ENCODE data around the gene FXYD5. TPM values are rescaled to one million over a fixed set of nuclear protein-coding genes. Genes with fewer than 3 reads are reported as not detected.

Gene FXYD5
- total and polyA plus RNA-seq, 10 of the 15 experiments (the other 5 are each of a cell fraction or from before 2014, with no cell fraction given): 30.0 to 159 (median 93.9) TPM

GRCh38 chr19:35217649-35217990 lies 63.1 kb downstream of the FXYD5 start:
- no peaks in the 10 kb centered on the region for H4K20me1 ChIP-seq (ENCODE audit: control insufficient read depth, insufficient read depth)
- H3K9me3 ChIP-seq (replicated peaks; ENCODE audit: control insufficient read depth, insufficient read depth, low read length): peaks cover 12% of the 10 kb centered on the region
- no peaks in the 10 kb centered on the region for H3K27me3 ChIP-seq (replicated peaks in 1 of 2; ENCODE audit: control insufficient read depth in 2 of 2, insufficient read depth in 2 of 2, low read length in 1 of 2)
- no peak overlapping the region for H2AFZ ChIP-seq (ENCODE audit: control insufficient read depth, low read depth, low read length)
- no peaks in the 10 kb centered on the region for H3K36me3 ChIP-seq (ENCODE audit: control insufficient read depth in 2 of 2, insufficient read depth in 2 of 2, low read length in 1 of 2)
- ChIA-PET CTCF (interaction anchor here (0.6 to 3.0 kb wide), 6 partner anchors 21 to 161 kb away, joined by 3 to 22 read pairs (median 3); partner anchors contain the start of gene FXYD7), SMC1A (ENCODE audit: uncharacterized antibody, unreplicated experiment) (interaction anchor here (0.6 to 1.6 kb wide), 3 partner anchors 22 to 145 kb away, joined by 3 to 12 read pairs (median 3); no protein-coding TSS in a partner anchor), POLR2A (interaction anchor here (0.7 to 1.0 kb wide), 2 partner anchors 36 to 183 kb away, joined by 3 to 5 read pairs; no protein-coding TSS in a partner anchor), RAD21 (ENCODE audit: unreplicated experiment) (interaction anchor here (0.8 to 3.6 kb wide), 2 partner anchors 75 to 105 kb away, joined by 4 to 17 read pairs; partner anchors contain the start of gene FXYD7)
- FAIRE-seq: no peak
- no peak for DNase-seq (ENCODE audit: low read depth, low spot score)
- H3K9ac ChIP-seq (ENCODE audit: control insufficient read depth, insufficient read depth, low read length): no peak overlapping the region
- H3K27ac ChIP-seq (ENCODE audit: control insufficient read depth, insufficient read depth): no peak overlapping the region
- BruUV-seq (replicated peaks): no TSS peak
- no peak for ATAC-seq
- H3K4me3 ChIP-seq: no peak overlapping the region
- H3K4me1 ChIP-seq (ENCODE audit: control insufficient read depth, insufficient read depth, low read length): peaks cover 23% of the 10 kb centered on the region
- TF ChIP-seq E4F1 (IDR thresholded peaks at IDR 0.05; ENCODE audit: borderline replicate concordance, partially characterized antibody): no peak
- no peak for TF ChIP-seq YY1 (IDR thresholded peaks at IDR 0.05; ENCODE audit: low read depth, low read length)
- no peak for TF ChIP-seq POLR2AphosphoS5 (IDR thresholded peaks at IDR 0.05; ENCODE audit: low read length)
- no peak for TF ChIP-seq NFYA (IDR thresholded peaks at IDR 0.05; ENCODE audit: borderline replicate concordance, low read depth, low read length)
- TF ChIP-seq RAD51 (IDR thresholded peaks at IDR 0.05): no peak
- TF ChIP-seq FOXM1 (IDR thresholded peaks at IDR 0.05; ENCODE audit: low read depth, low read length): no peak
- no peak for TF ChIP-seq CHD1 (IDR thresholded peaks at IDR 0.05; ENCODE audit: low read depth, low read length)
- no peak for TF ChIP-seq POU2F2 (IDR thresholded peaks at IDR 0.05; ENCODE audit: borderline replicate concordance, low read depth, low read length)
- no peak for TF ChIP-seq ZNF217 (IDR thresholded peaks at IDR 0.05)
- TF ChIP-seq RFX5 (IDR thresholded peaks at IDR 0.05; ENCODE audit: low read depth, low read length): no peak
- no peak for TF ChIP-seq NR2F1 (conservative IDR thresholded peaks at IDR 0.05)
- TF ChIP-seq PML (IDR thresholded peaks at IDR 0.05; ENCODE audit: low read length): no peak
- no peak for TF ChIP-seq JUND (IDR thresholded peaks at IDR 0.05; ENCODE audit: low read depth, low read length)
- TF ChIP-seq SMC3 (IDR thresholded peaks at IDR 0.05; ENCODE audit: borderline replicate concordance, low read length): no peak
- no peak for TF ChIP-seq SKIL (IDR thresholded peaks at IDR 0.05; ENCODE audit: low read depth, poor library complexity, severe bottlenecking)
- no peak for TF ChIP-seq CREB1 (IDR thresholded peaks at IDR 0.05; ENCODE audit: low read depth)
- no peak for TF ChIP-seq ATF7 (IDR thresholded peaks at IDR 0.05; ENCODE audit: low read depth)
- TF ChIP-seq MYB (IDR thresholded peaks at IDR 0.05; ENCODE audit: borderline replicate concordance, low read depth, low read length): no peak
- no peak for TF ChIP-seq POLR2AphosphoS2 (IDR thresholded peaks at IDR 0.05; ENCODE audit: low read depth, low read length)
- TF ChIP-seq, protein P1, sequence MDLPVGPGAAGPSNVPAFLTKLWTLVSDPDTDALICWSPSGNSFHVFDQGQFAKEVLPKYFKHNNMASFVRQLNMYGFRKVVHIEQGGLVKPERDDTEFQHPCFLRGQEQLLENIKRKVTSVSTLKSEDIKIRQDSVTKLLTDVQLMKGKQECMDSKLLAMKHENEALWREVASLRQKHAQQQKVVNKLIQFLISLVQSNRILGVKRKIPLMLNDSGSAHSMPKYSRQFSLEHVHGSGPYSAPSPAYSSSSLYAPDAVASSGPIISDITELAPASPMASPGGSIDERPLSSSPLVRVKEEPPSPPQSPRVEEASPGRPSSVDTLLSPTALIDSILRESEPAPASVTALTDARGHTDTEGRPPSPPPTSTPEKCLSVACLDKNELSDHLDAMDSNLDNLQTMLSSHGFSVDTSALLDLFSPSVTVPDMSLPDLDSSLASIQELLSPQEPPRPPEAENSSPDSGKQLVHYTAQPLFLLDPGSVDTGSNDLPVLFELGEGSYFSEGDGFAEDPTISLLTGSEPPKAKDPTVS (IDR thresholded peaks at IDR 0.05; ENCODE audit: low read depth, low read length): no peak
- in situ Hi-C loops (cut with MboI): no loop called here
- no peak overlapping the region for H3K4me2 ChIP-seq (ENCODE audit: control insufficient read depth, insufficient read depth)
- intact Hi-C loops (cut with micrococcal nuclease; ENCODE audit: unreplicated experiment): no loop called here
- H3K79me2 ChIP-seq (ENCODE audit: control insufficient read depth, insufficient read depth, low read length): no peaks in the 10 kb centered on the region

All from GM12878 (cell line).